HG03565 (cell line): ENCODE data around the gene STXBP5L.
"Not testable (repeated sequence)": the region's sequence is repeated elsewhere in the genome, so short reads cannot be mapped to it uniquely, and the experiment has no call there.

Experiments
- ATAC-seq: cut with Tn5 transposase; IDR thresholded peaks from one replicate; pipeline ENCODE4 v1.9.1; 2021; ENCODE audit warnings: mild to moderate bottlenecking, moderate library complexity; ENCODE audit not compliant: unreplicated experiment

Gene STXBP5L

DNA sequence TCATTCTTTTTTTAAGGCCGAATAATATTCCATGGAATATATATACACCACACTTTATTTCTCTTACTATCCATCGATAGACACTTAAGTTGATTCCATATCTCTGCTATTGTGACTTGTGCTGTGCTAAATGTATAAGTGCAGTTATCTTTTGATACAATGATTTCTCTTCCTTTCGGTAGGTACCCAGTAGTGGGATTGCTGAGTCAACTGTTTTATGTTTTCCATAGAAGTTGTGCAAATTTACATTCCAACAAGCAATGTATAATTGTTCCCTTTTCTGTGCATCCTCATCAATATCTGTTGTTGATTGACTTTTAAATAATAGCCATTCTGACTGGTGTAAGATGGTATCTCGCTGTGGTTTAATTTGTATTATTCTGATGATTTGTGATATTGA is 81.0 kb downstream of the STXBP5L start:
- no peak for ATAC-seq

DNA sequence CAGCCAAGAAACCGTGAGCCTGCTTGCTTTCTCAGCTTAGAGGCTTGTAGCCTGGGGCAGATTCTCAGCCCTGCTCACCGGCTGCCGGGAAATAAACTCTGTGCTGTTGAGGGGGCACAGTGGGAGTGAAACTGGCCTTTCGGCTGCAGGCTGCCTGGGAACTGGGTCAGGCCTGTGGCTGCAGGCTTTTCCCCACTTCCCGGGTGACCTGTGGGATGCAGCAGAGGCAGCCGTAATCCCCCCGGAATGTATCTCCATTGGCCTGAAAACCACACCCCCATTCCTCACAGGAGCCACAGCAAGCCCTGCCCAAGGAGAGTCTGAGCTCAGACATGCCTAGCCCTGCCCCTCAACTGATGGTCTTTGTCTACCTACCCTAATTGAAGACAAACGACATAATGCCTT is 110.9 kb downstream of the STXBP5L start:
- ATAC-seq = no peak

DNA sequence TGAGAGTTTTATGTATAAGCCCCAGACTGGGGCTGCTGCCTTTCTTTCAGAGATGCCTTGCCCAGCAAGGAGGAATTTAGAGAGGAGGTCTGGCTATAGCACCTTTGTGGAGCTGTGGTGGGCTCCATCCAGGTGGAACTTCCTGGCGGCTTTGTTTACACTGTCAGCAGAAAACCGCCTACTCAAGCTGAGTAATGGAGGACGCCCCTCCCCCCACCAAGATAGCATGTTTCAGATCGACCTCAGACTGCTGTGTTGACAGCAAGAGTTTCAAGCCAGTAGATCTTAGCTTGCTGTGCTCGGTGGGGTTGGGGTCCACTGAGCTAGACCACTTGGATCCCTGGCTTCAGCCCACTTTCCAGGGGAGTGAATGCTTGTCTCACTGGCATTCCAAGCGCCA is 155.6 kb downstream of the STXBP5L start:
- ATAC-seq = no peak

DNA sequence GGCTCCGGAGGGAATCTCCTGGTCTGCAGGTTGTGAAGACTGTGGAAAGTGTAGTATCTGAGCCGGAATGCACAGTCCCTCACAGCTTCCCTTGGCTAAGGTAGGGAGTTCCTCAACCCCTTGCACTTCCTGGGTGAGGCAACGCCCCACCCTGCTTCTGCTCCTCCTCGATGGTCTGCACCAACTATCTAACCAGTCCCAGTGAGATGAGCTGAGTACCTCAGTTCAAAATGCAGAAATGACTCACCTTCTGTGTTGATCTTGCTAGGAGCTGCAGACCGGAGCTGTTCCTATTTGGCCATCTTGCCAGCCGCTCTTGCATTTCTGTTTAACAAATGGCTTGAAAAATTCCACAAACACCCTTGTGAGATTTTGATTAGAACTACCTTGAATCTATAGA is 156.1 kb downstream of the STXBP5L start:
- ATAC-seq = no peak

DNA sequence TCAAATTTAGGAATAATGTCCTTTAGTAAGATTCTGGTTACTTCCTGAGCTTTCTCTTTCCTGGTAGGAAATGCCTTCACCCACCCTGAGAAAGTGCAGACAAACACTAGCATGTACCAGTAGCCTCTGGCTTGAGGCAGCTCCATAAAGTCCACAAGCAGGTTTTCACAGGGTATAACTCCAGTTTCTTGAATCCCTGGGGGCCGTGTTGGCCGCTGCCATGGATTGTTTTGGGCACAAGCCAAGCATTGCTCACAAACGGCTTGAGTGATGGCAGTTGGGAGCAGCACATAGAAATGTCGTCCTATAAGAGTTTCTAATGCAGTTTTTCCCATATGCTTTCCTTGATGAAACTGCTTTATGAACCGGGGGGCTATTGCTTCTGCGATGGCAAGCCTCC is 164.1 kb downstream of the STXBP5L start:
- no peak for ATAC-seq

DNA sequence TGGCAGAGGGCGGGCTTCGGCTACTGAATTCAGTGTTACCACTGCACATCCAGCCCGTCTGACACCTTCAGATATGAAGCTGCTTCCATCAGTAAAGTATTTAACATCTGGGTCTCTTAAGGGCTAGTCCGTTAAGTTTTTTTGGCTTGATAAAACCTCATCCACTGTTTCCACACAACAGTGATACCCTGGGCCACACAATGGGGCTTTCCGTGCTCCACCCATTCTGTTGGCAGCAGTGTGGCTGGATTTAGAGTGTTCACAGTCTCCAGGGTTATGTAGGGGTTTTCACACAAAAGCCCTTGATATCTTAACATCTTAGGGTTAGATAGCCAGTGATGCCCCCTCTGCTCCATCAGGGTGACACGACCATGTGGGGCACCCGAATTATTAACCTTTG is 165.0 kb downstream of the STXBP5L start:
- ATAC-seq = no peak

DNA sequence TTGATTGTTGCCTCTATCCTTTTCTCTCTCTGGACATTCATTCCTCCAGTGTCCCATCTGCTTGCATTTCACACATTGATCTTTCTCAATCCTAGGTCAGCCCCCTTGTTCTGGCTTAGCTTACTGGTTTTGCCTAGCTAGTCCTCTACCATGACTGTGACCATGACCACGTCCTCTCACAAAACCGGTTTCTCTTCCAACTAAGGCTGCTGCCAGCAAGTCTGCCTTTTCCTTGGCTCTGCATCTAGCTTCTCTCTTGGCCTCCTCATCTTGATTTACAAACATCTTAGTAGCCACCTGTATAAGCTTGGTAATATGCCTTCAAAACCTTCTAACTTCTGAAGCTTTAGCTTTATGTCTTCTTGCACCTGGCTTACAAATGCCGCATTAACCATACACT is 167.2 kb downstream of the STXBP5L start:
- ATAC-seq = no peak

DNA sequence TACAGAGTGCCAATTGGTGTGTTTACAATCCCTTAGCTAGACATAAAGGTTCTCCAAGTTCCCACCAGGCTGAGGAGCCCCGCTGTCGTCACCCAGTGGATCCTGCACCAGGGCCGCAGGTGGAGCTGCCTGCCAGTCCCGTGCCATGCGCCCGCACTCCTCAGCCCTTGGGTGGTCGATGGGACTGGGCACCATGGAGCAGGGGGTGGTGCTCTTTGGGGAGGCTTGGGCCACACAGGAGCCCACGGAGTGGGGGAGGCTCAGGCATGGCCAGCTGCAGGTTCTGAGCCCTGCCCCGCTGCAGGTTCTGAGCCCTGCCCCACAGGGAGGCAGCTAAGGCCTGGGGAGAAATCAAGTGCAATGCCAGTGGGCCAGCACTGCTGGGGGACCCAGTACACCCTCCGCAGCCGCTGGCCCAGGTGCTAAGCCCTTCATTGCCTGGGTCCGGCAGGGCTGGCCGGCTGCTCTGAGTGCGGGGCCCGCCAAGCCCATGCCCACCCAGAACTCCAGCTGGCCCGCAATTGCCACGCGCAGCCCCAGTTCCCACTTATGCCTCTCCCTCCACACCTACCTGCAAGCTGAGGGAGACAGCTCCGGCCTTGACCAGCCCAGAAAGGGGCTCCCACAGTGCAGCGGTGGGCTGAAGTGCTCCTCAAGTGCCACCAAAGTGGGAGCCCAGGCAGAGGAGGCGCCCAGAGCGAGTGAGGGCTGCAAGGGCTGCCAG is 170.5 kb downstream of the STXBP5L start:
- ATAC-seq = not testable (repeated sequence)

DNA sequence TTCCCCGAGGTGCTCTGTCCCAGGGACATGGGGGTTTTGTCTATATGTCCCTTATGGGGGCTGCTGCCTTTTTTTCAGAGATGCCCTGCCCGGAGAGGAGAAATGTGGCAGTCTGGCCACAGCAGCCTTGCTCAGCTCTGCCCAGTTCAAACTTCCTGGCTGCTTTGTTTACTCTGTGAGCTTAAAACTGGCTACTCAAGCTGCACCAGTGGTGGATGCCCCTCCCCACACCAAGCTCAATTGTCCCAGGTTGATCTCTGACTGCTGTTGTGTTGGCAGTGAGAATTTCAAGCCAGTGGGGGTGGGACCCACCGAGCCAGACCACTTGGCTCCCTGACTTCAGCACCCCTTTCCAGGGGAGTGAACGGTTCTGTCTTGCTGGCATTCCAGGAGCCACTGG is 188.9 kb downstream of the STXBP5L start:
- no peak for ATAC-seq

DNA sequence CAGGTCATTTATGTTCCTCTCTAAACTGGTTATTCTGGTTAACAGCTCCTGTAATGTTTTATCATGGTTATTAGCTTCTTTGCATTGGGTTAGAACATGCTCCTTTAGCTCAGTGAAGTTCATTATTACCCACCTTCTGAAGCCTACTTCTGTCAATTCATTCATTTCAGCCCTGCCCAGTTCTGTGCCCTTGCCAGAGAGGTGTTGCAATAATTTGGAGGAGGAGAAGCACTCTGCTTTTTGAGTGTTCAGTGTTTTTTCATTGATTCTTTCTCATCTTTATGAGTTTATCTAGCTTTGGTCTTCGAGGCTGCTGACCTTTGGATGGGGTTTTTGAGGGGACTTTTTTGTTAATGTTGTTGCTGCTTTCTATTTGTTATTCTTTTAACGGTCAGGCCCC is 203.1 kb downstream of the STXBP5L start:
- ATAC-seq = not testable (repeated sequence)

DNA sequence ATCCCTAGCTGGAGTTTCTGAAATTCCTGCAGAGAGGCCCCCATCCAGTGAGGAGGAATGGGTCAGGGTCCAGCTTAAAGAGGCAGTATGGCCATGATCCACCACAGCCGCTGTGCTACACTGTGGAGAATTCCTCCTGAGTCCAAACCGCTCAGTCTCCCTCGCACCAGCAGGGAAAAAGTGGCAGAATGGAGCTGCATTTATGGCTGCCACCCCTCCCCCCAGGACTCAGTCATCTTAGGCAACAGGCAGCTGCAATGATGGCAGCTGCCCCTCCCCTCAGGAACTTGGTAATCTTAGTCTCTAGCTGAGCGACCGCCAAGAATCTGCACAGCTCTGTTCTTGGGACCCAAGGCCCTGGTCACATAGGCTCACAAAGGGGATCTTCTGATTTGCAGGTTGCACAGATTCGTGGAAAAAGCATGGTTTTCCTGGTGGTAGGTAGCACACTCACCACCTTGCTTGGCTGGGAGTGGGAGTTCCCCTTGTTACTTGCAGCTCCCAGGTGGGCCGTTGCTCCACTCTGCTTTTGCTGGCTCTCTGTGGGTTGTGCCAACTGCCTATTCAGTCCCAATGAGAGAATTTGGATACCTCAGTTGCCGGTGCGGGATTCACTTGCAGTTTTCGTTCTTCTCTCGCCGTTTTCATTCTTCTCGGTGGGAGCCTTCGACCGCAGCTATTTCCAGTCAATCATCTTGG is 204.1 kb downstream of the STXBP5L start:
- no peak for ATAC-seq

DNA sequence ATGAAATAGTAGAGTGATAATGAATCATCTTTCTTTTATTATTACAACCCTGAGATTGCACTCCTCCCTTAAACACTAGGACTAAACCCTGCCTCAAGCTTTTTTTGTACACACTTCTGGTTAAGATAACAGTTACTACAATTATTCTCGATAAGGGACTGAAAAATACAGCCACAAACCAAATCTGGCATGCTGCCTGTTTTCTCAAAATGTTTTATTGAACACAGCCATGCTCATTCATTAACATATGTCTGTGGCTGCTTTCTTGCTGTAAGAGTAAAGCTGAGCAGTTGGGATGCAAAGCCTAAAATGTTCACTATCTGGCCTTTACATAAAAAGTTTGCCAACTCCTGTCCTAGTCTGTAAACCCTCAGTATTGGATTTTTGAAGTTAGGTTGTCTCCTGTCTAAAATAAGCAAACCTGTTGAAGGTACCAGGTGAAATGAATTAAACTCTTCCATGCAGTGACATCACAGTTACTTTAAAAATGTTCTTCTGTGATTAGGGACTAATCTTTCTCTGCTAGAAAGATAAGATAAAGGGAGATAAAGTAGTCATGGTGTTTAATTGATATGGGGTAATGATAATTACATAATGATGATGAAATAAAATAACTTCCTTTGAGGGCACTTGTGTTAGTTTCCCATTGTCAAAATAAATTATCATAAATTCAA is 218.2 kb downstream of the STXBP5L start:
- no peak for ATAC-seq

DNA sequence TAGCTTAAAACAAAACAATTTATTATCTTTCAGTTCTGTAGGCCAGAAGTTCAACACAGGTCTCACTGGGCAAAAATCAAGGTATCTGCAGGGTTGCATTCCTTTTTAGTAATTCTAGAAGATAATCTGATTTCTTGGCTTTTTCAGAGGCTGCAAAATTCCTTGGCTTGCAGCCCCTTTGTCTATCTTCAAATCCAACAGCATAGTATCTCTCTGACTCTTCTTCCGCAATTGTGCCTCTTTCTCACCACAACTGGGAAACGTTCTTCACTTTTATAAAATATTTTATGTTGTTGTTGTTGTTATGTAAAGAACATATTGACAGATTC is 218.7 kb downstream of the STXBP5L start:
- ATAC-seq = no peak

DNA sequence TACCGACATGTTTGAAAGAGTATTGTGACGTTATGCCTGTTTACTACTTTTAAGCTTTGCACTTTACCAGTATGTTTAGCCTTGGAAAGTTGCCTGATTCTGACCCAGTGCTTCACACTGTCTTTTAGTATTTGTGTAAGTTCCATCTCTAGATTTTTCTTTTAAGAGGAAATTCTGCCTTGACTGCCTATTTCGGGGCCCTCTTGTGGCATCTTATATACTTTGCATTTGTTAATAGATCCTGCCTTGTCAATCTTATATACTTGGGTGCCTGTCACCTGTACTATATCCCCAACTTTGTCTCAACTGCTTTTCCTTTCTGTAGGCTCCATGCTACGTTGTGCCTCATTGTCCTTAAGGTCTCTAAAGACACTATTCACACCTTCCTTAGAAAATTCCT is 244.6 kb downstream of the STXBP5L start:
- no peak for ATAC-seq

DNA sequence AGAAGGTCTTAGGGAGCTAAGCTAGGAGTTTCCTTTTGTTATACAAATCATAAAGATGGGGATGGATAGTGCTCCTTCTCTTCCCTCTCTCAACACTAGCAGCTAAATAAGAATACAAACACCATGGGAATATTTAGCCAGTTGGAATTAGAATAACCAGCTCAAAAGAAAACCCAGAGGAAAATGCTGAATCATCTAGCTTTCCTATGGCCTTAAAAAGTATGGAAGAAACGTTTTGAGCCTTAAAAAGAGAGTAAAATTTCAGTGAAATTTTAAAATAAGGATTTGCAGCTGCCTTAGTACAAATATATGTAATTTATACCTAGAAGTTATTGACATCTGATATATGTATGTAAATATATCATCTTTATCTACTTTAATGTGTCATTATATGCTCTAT is 245.8 kb downstream of the STXBP5L start:
- ATAC-seq = no peak

DNA sequence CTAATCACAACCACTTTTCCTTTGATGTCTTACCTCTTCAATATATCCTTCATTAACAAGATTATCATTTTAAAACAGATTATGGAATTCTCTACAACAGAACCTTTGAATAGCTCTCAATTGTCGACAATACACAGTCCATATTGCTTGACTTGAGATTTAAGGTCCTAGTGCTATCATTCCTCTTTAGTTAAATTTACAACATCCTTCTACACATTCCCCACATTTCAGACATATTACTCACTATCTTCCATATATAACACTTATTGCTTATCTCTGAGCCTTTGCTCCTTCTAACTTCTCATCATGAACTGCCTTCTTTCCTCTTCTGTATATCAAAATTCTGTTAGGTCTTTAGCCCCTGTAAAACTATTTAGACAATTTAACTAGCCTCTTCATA is 247.0 kb downstream of the STXBP5L start:
- no peak for ATAC-seq

DNA sequence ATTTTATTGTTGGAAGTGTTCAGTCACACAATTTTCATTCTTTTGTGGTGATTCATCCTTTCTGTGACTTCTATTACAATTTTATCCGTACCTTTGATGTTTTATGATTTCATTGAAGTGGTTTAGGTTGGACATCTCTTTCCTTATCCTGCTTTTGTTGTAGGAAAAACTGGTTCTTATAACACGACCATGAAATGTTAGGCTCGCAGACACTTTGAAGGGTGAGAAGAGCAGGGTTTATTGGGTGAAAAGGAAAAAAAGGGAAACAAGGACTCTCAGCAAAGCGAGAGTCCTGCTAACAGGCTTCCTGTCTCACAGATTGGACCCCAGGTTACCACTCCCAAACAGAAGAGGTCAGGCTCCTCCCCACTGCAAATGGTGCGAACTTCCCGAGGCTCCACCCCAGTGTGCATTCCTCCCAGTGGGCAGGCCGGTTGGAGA is 257.4 kb downstream of the STXBP5L start:
- ATAC-seq = no peak

DNA sequence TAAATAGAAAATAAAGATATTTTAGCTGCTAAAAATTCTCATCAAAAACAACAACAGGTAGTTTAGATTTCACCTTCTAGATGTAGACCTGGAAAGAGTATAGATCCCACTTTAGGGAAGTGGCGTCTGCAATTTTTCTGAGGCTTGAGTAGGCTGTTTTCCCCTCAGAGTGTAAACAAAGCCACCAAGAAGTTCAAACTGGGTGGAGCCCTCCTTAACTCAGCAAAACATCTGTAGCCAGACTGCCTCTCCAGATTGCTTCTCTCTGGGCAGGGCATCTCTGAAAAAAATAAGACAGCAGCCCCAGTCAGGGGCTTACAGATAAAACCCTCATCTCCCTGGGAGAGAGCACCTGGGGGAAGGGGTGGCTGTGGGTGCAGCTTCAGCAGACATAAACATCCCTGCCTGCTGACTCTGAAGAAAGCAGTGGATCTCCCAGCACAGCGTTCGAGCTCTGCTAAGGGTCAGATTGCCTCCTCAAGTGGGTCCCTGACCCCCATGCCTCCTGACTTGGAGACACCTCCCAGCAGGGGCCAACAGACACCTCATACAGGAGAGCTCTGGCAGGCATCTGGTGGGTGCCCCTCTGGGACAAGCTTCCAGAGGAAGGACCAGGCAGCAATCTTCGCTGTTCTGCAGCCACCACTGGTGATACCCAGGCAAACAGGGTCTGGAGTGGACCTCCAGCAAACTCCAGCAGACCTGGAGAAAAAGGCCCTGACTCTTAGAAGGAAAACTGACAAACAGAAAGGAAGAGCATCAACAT is 259.6 kb downstream of the STXBP5L start:
- ATAC-seq = no peak

DNA sequence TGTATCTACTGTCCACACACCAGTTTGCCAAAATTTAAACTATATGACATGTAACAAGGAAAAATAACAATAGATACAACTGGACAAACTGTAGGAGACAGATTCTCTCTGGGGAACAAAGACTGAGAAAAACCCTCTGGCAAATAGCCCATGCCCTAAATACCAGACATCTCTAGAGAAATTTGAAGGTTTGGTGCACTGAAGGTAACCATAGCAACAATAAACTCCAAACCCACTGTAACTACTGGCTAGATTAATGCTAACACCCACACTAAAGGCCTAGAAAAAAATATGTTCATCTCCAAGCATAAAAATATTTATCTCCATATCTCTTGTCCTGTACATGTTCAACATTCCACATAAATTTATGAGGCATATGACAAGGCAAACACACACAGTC is 267.1 kb downstream of the STXBP5L start:
- ATAC-seq = no peak

DNA sequence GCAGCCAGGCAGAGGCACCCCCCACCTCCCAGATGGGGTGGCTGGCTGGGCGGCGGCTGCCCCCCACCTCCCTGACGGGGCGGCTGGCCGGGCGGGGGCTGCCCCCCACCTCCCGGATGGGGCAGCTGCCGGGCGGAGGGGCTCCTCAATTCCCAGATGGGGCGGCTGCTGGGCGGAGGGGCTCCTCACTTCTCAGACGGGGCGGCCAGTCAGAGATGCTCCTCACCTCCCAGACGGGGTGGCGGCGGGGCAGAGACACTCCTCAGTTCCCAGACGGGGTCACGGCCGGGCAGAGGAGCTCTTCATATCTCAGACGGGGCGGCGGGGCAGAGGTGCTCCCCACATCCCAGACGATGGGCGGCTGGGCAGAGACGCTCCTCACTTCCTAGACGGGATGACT is 282.6 kb downstream of the STXBP5L start:
- ATAC-seq = not testable (repeated sequence)

DNA sequence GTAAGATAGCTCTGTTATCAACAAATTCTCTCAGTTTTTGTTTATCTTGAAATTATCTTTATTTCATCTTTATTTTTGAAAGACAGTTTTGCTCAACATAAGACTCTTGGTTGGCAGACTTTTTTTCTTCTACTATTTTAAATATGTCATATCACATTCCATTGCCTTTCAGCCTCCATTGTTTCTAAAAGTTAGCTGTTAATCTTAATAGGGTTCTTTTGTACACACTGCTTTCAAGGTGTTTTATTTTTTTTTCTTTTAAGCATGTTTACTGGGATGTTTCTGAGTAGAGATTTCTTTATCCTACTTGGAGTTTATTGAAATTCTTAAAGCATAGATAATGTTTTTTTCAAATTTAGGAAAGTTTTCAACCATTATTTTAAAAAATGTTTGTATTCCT is 294.6 kb downstream of the STXBP5L start:
- no peak for ATAC-seq
